Measurements from ENCODE around the gene ENAM. TPM values are rescaled to one million over a fixed set of nuclear protein-coding genes. Genes with fewer than 3 reads are reported as not detected.
A peak's percentile ranks its signal among the peaks of the same experiment; 100 is the strongest.

ENAM gene
- total and polyA plus RNA-seq, 2 of the 13 experiments (the other 11 are each of a cell fraction or from before 2014, with no cell fraction given) = not detected

DNA sequence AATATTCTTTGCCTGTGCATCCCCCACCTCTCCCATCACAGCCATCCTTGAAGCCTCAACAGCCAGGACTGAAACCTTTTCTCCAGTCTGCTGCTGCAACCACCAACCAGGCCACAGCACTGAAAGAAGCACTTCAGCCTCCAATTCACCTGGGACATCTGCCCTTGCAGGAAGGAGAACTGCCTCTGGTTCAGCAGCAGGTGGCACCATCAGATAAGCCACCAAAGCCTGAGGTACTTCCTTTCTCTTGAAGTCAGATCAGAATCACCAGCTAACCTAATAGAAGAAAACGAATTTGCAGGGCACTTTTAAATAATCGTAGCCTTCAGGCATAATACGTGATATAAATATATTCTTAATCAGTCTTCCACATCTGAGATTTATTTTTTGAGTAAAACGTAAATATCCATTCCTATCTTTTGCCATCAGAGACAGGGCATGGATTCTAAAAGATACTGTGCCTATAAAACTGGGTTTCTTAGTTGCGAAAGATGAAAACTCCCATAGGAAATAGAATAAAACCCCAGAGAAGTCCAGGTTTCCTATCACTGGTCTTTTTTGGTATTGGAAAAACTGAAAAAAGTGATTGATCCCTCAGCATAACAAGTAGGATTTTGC is 27.0 kb upstream of the ENAM start (continued):
- TF ChIP-seq, protein P1, sequence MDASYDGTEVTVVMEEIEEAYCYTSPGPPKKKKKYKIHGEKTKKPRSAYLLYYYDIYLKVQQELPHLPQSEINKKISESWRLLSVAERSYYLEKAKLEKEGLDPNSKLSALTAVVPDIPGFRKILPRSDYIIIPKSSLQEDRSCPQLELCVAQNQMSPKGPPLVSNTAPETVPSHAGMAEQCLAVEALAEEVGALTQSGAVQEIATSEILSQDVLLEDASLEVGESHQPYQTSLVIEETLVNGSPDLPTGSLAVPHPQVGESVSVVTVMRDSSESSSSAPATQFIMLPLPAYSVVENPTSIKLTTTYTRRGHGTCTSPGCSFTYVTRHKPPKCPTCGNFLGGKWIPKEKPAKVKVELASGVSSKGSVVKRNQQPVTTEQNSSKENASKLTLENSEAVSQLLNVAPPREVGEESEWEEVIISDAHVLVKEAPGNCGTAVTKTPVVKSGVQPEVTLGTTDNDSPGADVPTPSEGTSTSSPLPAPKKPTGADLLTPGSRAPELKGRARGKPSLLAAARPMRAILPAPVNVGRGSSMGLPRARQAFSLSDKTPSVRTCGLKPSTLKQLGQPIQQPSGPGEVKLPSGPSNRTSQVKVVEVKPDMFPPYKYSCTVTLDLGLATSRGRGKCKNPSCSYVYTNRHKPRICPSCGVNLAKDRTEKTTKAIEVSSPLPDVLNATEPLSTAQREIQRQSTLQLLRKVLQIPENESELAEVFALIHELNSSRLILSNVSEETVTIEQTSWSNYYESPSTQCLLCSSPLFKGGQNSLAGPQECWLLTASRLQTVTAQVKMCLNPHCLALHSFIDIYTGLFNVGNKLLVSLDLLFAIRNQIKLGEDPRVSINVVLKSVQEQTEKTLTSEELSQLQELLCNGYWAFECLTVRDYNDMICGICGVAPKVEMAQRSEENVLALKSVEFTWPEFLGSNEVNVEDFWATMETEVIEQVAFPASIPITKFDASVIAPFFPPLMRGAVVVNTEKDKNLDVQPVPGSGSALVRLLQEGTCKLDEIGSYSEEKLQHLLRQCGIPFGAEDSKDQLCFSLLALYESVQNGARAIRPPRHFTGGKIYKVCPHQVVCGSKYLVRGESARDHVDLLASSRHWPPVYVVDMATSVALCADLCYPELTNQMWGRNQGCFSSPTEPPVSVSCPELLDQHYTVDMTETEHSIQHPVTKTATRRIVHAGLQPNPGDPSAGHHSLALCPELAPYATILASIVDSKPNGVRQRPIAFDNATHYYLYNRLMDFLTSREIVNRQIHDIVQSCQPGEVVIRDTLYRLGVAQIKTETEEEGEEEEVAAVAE (CRISPR knock-in tag; IDR thresholded peaks at IDR 0.05; ENCODE audit: borderline replicate concordance) = no peak
- TF ChIP-seq ADNP (CRISPR knock-in tag; IDR thresholded peaks at IDR 0.05) = no peak
- no peak for TF ChIP-seq ZNF761 (CRISPR knock-in tag; conservative IDR thresholded peaks at IDR 0.05)
- no peak for TF ChIP-seq GTF3A (CRISPR knock-in tag; conservative IDR thresholded peaks at IDR 0.05)
- TF ChIP-seq MLX (CRISPR knock-in tag; IDR thresholded peaks at IDR 0.05) = no peak
- no peak for TF ChIP-seq ZNF652 (CRISPR knock-in tag; IDR thresholded peaks at IDR 0.05; ENCODE audit: borderline replicate concordance, low read depth)
- TF ChIP-seq, protein P2, sequence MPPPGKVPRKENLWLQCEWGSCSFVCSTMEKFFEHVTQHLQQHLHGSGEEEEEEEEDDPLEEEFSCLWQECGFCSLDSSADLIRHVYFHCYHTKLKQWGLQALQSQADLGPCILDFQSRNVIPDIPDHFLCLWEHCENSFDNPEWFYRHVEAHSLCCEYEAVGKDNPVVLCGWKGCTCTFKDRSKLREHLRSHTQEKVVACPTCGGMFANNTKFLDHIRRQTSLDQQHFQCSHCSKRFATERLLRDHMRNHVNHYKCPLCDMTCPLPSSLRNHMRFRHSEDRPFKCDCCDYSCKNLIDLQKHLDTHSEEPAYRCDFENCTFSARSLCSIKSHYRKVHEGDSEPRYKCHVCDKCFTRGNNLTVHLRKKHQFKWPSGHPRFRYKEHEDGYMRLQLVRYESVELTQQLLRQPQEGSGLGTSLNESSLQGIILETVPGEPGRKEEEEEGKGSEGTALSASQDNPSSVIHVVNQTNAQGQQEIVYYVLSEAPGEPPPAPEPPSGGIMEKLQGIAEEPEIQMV (CRISPR knock-in tag; IDR thresholded peaks at IDR 0.05; ENCODE audit: low read depth) = no peak
- no peak for TF ChIP-seq ZNF777 (CRISPR knock-in tag; IDR thresholded peaks at IDR 0.05)
- TF ChIP-seq MXD1 (CRISPR knock-in tag; IDR thresholded peaks at IDR 0.05) = no peak
- no peak for TF ChIP-seq ZNF557 (CRISPR knock-in tag; IDR thresholded peaks at IDR 0.05)
- TF ChIP-seq ZNF121 (CRISPR knock-in tag; IDR thresholded peaks at IDR 0.05) = no peak
- no peak for TF ChIP-seq ZNF468 (CRISPR knock-in tag; IDR thresholded peaks at IDR 0.05)
- no peak for TF ChIP-seq ZNF18 (CRISPR knock-in tag; IDR thresholded peaks at IDR 0.05; ENCODE audit: insufficient replicate concordance)
- TF ChIP-seq GMEB1 (CRISPR knock-in tag; IDR thresholded peaks at IDR 0.05; ENCODE audit: borderline replicate concordance) = no peak
- no peak for TF ChIP-seq CBX1 (IDR thresholded peaks at IDR 0.05; ENCODE audit: low read depth)
- TF ChIP-seq GABPA (IDR thresholded peaks at IDR 0.05; ENCODE audit: low read depth, low read length) = no peak
- no peak for TF ChIP-seq GABPA (CRISPR knock-in tag; IDR thresholded peaks at IDR 0.05; ENCODE audit: low read depth)
- TF ChIP-seq BHLHE40 (IDR thresholded peaks at IDR 0.05; ENCODE audit: low read length) = 0 out of 2 replicates have a peak, but pooled peaks have one; percentile 19
- TF ChIP-seq, protein P3, sequence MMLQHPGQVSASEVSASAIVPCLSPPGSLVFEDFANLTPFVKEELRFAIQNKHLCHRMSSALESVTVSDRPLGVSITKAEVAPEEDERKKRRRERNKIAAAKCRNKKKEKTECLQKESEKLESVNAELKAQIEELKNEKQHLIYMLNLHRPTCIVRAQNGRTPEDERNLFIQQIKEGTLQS (CRISPR knock-in tag; IDR thresholded peaks at IDR 0.05) = no peak
- TF ChIP-seq SYNCRIP (IDR thresholded peaks at IDR 0.05; ENCODE audit: insufficient read depth, low read depth, low read length) = no peak
